ENCODE results near the gene AMN.

Gene AMN

DNA sequence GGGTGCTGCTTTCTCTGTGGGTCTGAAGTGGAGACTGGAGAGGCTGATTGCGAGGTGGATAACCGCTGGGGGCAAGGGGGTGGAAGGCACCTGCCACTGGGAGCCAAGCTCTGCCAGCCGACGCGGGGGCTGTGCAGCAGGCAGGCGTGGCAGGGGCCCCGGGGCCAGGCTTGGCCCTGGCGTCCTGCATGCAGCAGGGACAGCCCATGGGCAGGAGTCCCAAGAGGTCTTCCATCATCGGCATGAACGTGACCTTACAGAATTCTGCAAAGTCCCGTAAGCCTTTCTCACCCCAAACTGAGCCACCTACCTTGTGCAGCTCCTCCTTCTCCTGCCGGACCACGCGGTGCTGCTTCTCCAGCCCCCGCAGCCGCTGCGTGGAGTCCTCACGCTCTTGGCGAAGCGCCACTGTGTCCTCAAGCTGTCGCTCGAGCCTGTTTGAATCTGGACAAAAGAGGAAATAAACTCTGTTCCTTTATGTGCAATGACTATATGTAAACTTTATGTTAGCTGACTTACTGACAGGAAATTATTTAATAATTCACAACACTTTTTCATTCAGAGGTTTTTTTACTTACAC is 51.3 kb downstream of the AMN start:
- Histone ChIP-seq H3K36me3 (ENCODE audit: control insufficient read depth, insufficient read depth, low read length) (peaks cover 14% of the 10 kb centered on the region), H3K27ac (ENCODE audit: insufficient read depth, low read length, poor library complexity, severe bottlenecking) (no peak overlapping the region), H3K4me3 (ENCODE audit: insufficient read depth, low read depth, low read length, poor library complexity, severe bottlenecking) (no peak overlapping the region), H3K9me3 (ENCODE audit: control insufficient read depth, low read length) (no peaks in the 10 kb centered on the region), H3K27me3 (replicated peaks; ENCODE audit: control insufficient read depth, insufficient read depth, low read length, poor library complexity, severe bottlenecking) (no peaks in the 10 kb centered on the region), H3K4me1 (ENCODE audit: control insufficient read depth, insufficient read depth, low read length, poor library complexity, severe bottlenecking) (no peaks in the 10 kb centered on the region)
- DNase-seq: no peak

DNA sequence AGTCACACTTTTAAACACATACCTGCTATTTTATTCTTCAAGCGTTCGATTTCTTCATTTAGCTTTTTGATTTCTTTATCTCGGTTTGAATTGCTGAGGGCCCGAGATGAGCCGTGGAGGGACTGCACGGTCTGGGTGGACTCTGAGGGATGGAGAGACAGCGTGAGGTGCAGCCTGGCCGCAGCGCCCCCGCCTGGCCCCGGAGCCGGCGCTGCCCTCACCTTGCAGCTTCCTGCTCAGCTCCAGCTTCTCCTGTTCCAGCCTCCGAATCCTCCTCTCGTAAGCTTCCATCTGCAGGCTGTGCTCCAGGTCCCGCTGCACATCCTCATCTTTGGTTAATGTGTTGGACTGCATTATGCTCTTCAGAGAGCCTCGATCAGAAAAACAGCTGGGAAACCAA is 53.2 kb downstream of the AMN start:
- Histone ChIP-seq H3K4me1 (ENCODE audit: control insufficient read depth, insufficient read depth, low read length, poor library complexity, severe bottlenecking) (no peaks in the 10 kb centered on the region), H3K36me3 (ENCODE audit: control insufficient read depth, insufficient read depth, low read length) (peaks cover 6% of the 10 kb centered on the region)

DNA sequence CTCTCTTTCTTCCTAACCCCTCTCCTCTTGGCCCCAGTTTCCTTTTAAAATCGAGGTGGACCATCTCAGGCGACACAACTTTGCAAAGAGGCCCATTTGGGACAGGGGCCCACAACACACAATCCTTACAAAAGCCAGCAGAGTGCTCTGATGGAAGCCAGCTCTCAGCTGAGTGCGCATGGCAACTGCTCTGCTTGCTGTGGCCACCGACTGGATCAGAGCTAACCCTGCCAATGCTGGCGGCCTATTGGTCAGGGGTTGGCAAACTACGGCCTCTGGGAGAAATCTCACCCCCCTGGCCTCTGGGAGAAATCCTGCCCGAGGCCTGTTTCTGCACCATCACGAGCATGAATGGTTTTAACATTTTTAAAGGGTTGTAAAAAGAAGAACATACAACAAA is 55.0 kb downstream of the AMN start:
- no peak for DNase-seq
- Histone ChIP-seq H3K27me3 (replicated peaks; ENCODE audit: control insufficient read depth, insufficient read depth, low read length, poor library complexity, severe bottlenecking) (no peaks in the 10 kb centered on the region), H3K4me1 (ENCODE audit: control insufficient read depth, insufficient read depth, low read length, poor library complexity, severe bottlenecking) (no peaks in the 10 kb centered on the region), H3K36me3 (ENCODE audit: control insufficient read depth, insufficient read depth, low read length) (peaks cover 11% of the 10 kb centered on the region), H3K4me3 (ENCODE audit: insufficient read depth, low read depth, low read length, poor library complexity, severe bottlenecking) (no peak overlapping the region), H3K27ac (ENCODE audit: insufficient read depth, low read length, poor library complexity, severe bottlenecking) (no peak overlapping the region), H3K9me3 (ENCODE audit: control insufficient read depth, low read length) (no peaks in the 10 kb centered on the region)

More for the DNA sequence above, 53.2 kb downstream of the AMN start:
- Histone ChIP-seq H3K27me3 (replicated peaks; ENCODE audit: control insufficient read depth, insufficient read depth, low read length, poor library complexity, severe bottlenecking) (no peaks in the 10 kb centered on the region), H3K9me3 (ENCODE audit: control insufficient read depth, low read length) (no peaks in the 10 kb centered on the region), H3K27ac (ENCODE audit: insufficient read depth, low read length, poor library complexity, severe bottlenecking) (no peak overlapping the region), H3K4me3 (ENCODE audit: insufficient read depth, low read depth, low read length, poor library complexity, severe bottlenecking) (no peak overlapping the region)
- DNase-seq: no peak

DNA sequence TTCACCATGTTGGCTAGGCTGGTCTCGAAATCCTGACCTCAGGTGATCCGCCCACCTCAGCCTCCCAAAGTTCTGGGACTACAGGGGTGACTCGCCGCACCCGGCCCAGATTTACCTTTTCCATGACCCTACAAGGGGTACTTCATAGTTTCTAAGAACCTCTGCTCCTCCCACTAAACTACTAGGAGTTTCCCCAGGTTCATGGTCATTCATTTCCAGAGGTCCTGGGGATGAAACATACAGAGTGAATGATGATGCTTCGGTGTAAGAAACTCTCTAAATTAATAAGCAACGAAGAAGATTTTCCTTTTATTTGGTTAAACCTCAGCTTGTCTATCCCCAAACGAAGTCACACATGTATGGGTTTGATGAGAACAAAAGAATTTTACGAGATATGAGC is 56.9 kb downstream of the AMN start:
- Histone ChIP-seq H3K4me1 (ENCODE audit: control insufficient read depth, insufficient read depth, low read length, poor library complexity, severe bottlenecking) (no peaks in the 10 kb centered on the region), H3K4me3 (ENCODE audit: insufficient read depth, low read depth, low read length, poor library complexity, severe bottlenecking) (no peak overlapping the region), H3K36me3 (ENCODE audit: control insufficient read depth, insufficient read depth, low read length) (peaks cover 11% of the 10 kb centered on the region), H3K27ac (ENCODE audit: insufficient read depth, low read length, poor library complexity, severe bottlenecking) (no peak overlapping the region), H3K9me3 (ENCODE audit: control insufficient read depth, low read length) (no peaks in the 10 kb centered on the region), H3K27me3 (replicated peaks; ENCODE audit: control insufficient read depth, insufficient read depth, low read length, poor library complexity, severe bottlenecking) (no peaks in the 10 kb centered on the region)
- DNase-seq: no peak

DNA sequence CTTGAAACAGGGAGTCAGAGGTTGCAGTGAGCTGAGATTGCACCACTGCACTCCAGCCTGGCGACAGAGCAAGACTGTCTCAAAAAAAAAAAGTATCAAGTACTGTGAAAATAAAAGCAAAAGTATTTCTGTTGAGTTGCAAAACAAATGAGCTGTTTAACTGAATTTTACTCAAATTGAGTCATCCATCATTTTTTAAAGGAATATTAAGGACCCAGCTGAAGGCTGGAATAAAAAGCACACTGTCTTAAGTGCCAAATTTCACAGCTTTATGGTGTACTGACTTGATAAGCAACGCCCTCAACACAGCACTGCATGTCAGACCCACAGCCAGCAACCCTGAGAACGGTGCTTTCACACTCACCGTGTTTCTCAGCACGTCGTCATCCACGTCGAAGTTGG is 57.9 kb downstream of the AMN start:
- no peaks in the 10 kb centered on the region for H3K27me3 ChIP-seq (replicated peaks; ENCODE audit: control insufficient read depth, insufficient read depth, low read length, poor library complexity, severe bottlenecking)
- no peaks in the 10 kb centered on the region for H3K9me3 ChIP-seq (ENCODE audit: control insufficient read depth, low read length)
- H3K4me3 ChIP-seq (ENCODE audit: insufficient read depth, low read depth, low read length, poor library complexity, severe bottlenecking): no peak overlapping the region
- H3K36me3 ChIP-seq (ENCODE audit: control insufficient read depth, insufficient read depth, low read length): peaks cover 11% of the 10 kb centered on the region
- no peak overlapping the region for H3K27ac ChIP-seq (ENCODE audit: insufficient read depth, low read length, poor library complexity, severe bottlenecking)
- H3K4me1 ChIP-seq (ENCODE audit: control insufficient read depth, insufficient read depth, low read length, poor library complexity, severe bottlenecking): no peaks in the 10 kb centered on the region
- DNase-seq: no peak
